Common myeloid progenitor, CD34-positive (primary cell): ENCODE data around the gene HES5.

Experiments
- CTCF ChIA-PET: fragments of 350-600 bp; sonication (Branson Sonifier 250); formaldehyde crosslinking; loops from one replicate; lab custom pipeline; 2021; ENCODE audit warnings: antibody characterized with exemption; lab: Charles Lee
- POLR2A ChIA-PET: fragments of 350-600 bp; sonication (Branson Sonifier 250); formaldehyde crosslinking; loops from one replicate; lab custom pipeline; 2021; ENCODE audit warnings: antibody characterized with exemption; lab: Charles Lee
- DNase-seq, 3 donors: peaks; one replicate each; pipeline versions ENCODE4 v3.0.0 to v3.0.0-alpha.2; 2013
- H3K27ac ChIP-seq, 2 experiments: 1 replicate in 1 of 2; 2 replicates in 1 of 2; pipeline ENCODE4 v1.7.0; 2013; ENCODE audit warnings: inconsistent platforms in 2 of 2, low read length in 2 of 2, mild to moderate bottlenecking in 2 of 2, low read depth in 1 of 2, moderate library complexity in 1 of 2; ENCODE audit not compliant: severe bottlenecking in 2 of 2, insufficient read depth in 1 of 2, poor library complexity in 1 of 2
- H3K27me3 ChIP-seq, 5 experiments: replicated peaks in 2 of 5; 1 replicate in 3 of 5; 2 replicates in 2 of 5; pipeline versions ENCODE4 v1.6.1 to v1.7.0; 2013; ENCODE audit warnings: low read length in 4 of 5, mild to moderate bottlenecking in 2 of 5, moderate library complexity in 2 of 5, inconsistent platforms in 1 of 5; ENCODE audit not compliant: insufficient read depth in 5 of 5, control insufficient read depth in 4 of 5
- H3K36me3 ChIP-seq, 4 experiments: 1 replicate in 2 of 4; 2 replicates in 2 of 4; pipeline versions ENCODE4 v1.6.1 to v1.7.0; 2013; ENCODE audit warnings: low read length in 3 of 4, control low read depth in 1 of 4, mild to moderate bottlenecking in 1 of 4; ENCODE audit not compliant: control insufficient read depth in 4 of 4, insufficient read depth in 4 of 4
- H3K4me1 ChIP-seq, 4 experiments: 1 replicate in 3 of 4; 2 replicates in 1 of 4; pipeline versions ENCODE4 v1.6.1 to v1.7.1; 2013; ENCODE audit warnings: low read length in 3 of 4, mild to moderate bottlenecking in 3 of 4, control low read depth in 1 of 4, inconsistent platforms in 1 of 4, moderate library complexity in 1 of 4; ENCODE audit not compliant: control insufficient read depth in 4 of 4, insufficient read depth in 4 of 4; ENCODE audit errors: control extremely low read depth in 1 of 4
- H3K4me3 ChIP-seq, 7 experiments: 1 replicate in 4 of 7; 2 replicates in 3 of 7; pipeline versions ENCODE4 v1.5.1 to v1.7.0; 2013; ENCODE audit warnings: mild to moderate bottlenecking in 7 of 7, low read length in 6 of 7, moderate library complexity in 6 of 7, inconsistent platforms in 2 of 7, low read depth in 2 of 7, control low read depth in 1 of 7; ENCODE audit not compliant: insufficient read depth in 4 of 7, control insufficient read depth in 1 of 7; ENCODE audit errors: extremely low read depth in 1 of 7
- H3K9me3 ChIP-seq, 5 experiments: 1 replicate in 4 of 5; 2 replicates in 1 of 5; pipeline versions ENCODE4 v1.6.1 to v1.7.1; 2013; ENCODE audit warnings: low read length in 4 of 5, mild to moderate bottlenecking in 2 of 5, inconsistent platforms in 1 of 5, low read depth in 1 of 5, moderate library complexity in 1 of 5; ENCODE audit not compliant: control insufficient read depth in 4 of 5, insufficient read depth in 2 of 5; ENCODE audit errors: control extremely low read depth in 1 of 5
- WGBS: methylation state at CpG from one replicate; pipeline ENCODE4 v1.1.5; 2013; ENCODE audit not compliant: insufficient coverage; 5-methylcytosine and 5-hydroxymethylcytosine counted together

Gene HES5

GRCh38 chr1:2510366-2511155 lies 19.5 kb downstream of the HES5 start:
- Histone ChIP-seq H3K27ac (no peak overlapping the region), H3K9me3 (no peaks in the 10 kb centered on the region), H3K4me3 (no peak overlapping the region), H3K36me3 (peaks cover 4 to 80% (median 55%) of the 10 kb centered on the region in 4 experiments), H3K27me3 (no peaks in the 10 kb centered on the region), H3K4me1 (peaks cover 0 to 5% (median 2%) of the 10 kb centered on the region in 4 experiments)
- WGBS, result 98% methylated on average over 22 of the region's 27 CpGs
- ChIA-PET CTCF (interaction anchor here (1.4 kb wide), 1 partner anchor 23 kb away, joined by 3 read pairs; no protein-coding TSS in a partner anchor), POLR2A (no interaction called here)
- DNase-seq, result no peak

DNA sequence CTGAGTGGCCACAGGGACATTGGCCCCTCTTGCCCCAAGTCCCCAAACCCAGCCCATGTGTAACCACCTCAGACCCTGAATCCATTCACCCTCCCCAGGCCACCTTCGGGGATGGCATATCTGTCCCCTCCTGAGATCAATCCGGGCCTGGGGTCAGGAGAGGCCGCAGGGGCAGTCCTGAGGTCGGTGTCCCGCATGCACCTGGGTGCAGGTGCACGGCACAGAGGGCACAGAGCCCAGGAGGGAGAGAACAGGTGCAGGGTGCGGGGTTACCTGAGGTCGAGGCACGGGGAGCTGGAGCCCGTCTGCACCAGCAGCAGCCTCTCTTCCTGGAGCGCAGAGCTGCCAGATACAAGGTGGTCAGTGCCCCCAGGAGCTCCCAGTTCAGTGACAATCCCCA lies 20.5 kb downstream of the HES5 start:
- 100% methylated on average over 8 of the region's 11 CpGs for WGBS
- peaks cover 0 to 5% (median 2%) of the 10 kb centered on the region in 4 experiments for H3K4me1 ChIP-seq
- DNase-seq, result no peak
- H3K4me3 ChIP-seq, result no peak overlapping the region
- H3K27ac ChIP-seq, result no peak overlapping the region
- H3K27me3 ChIP-seq, result peaks cover 0 to 2% (median 0%) of the 10 kb centered on the region in 5 experiments
- peaks cover 4 to 73% (median 47%) of the 10 kb centered on the region in 4 experiments for H3K36me3 ChIP-seq
- POLR2A ChIA-PET, result no interaction called here
- H3K9me3 ChIP-seq, result no peaks in the 10 kb centered on the region
- CTCF ChIA-PET, result interaction anchor here (1.4 kb wide), 1 partner anchor 22 kb away, joined by 3 read pairs; no protein-coding TSS in a partner anchor

DNA sequence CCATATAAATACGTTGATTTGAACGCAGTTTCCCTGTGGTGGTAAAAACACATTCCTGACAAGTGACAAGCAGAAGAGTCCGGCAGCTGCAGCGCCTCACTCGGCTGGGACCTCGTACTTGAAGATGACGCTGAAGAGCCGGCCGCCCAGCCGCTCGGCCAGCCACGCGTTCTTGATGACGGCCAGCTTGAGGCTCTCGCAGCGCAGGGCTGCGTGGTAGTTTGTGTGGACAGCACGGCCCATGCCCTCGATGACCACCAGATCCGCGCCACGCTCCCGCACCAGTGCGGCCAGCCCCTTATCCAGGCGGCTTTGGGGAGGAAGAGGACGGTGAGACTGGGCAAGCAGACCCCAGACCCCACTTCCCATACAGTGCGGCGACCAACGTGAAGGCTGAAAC lies 21.3 kb downstream of the HES5 start:
- ChIA-PET CTCF (interaction anchor here (0.6 kb wide), 1 partner anchor 11 kb away, joined by 3 read pairs; no protein-coding TSS in a partner anchor), POLR2A (interaction anchor here (0.6 kb wide), 1 partner anchor 32 kb away, joined by 3 read pairs; no protein-coding TSS in a partner anchor)
- Histone ChIP-seq H3K9me3 (no peaks in the 10 kb centered on the region), H3K4me3 (no peak overlapping the region), H3K4me1 (peaks cover 0 to 5% (median 2%) of the 10 kb centered on the region in 4 experiments), H3K27me3 (peaks cover 0 to 10% (median 0%) of the 10 kb centered on the region in 5 experiments), H3K27ac (no peak overlapping the region), H3K36me3 (peaks cover 2 to 67% (median 42%) of the 10 kb centered on the region in 4 experiments)
- 97% methylated on average over 26 of the region's 29 CpGs for WGBS
- no peak for DNase-seq

- Histone ChIP-seq H3K4me1 (peaks cover 0 to 5% (median 2%) of the 10 kb centered on the region in 4 experiments), H3K4me3 (no peak overlapping the region), H3K27me3 (peaks cover 0 to 14% (median 0%) of the 10 kb centered on the region in 5 experiments), H3K9me3 (no peaks in the 10 kb centered on the region), H3K27ac (no peak overlapping the region), H3K36me3 (peaks cover 2 to 61% (median 39%) of the 10 kb centered on the region in 4 experiments)
- WGBS, result 93% methylated on average over 17 of the region's 24 CpGs
- no peak for DNase-seq
- ChIA-PET POLR2A (no interaction called here), CTCF (interaction anchor here (0.6 kb wide), 1 partner anchor 10 kb away, joined by 3 read pairs; no protein-coding TSS in a partner anchor)
Observed at GRCh38 chr1:2508180-2508579, 21.9 kb downstream of the HES5 start.

GRCh38 chr1:2507744-2508155 lies 22.3 kb downstream of the HES5 start:
- CTCF ChIA-PET, result no interaction called here
- POLR2A ChIA-PET, result no interaction called here

GRCh38 chr1:2506901-2507565 lies 23.0 kb downstream of the HES5 start:
- CTCF ChIA-PET, result no interaction called here
- Histone ChIP-seq H3K27ac (no peak overlapping the region), H3K27me3 (peaks cover 0 to 19% (median 0%) of the 10 kb centered on the region in 5 experiments), H3K9me3 (no peaks in the 10 kb centered on the region), H3K4me1 (peaks cover 0 to 5% (median 2%) of the 10 kb centered on the region in 4 experiments), H3K36me3 (peaks cover 2 to 51% (median 31%) of the 10 kb centered on the region in 4 experiments), H3K4me3 (no peak overlapping the region)
- POLR2A ChIA-PET, result no interaction called here
- no peak for DNase-seq
- WGBS, result 91% methylated on average over 15 of the region's 15 CpGs

More at GRCh38 chr1:2507744-2508155, 22.3 kb downstream of the HES5 start:
- Histone ChIP-seq H3K27ac (no peak overlapping the region), H3K4me1 (peaks cover 0 to 5% (median 2%) of the 10 kb centered on the region in 4 experiments), H3K36me3 (peaks cover 2 to 57% (median 35%) of the 10 kb centered on the region in 4 experiments), H3K4me3 (no peak overlapping the region), H3K9me3 (no peaks in the 10 kb centered on the region), H3K27me3 (peaks cover 0 to 18% (median 0%) of the 10 kb centered on the region in 5 experiments)
- 97% methylated on average over 5 of the region's 6 CpGs for WGBS
- DNase-seq, result no peak
